DMS153 treated with DMSO at 0.1 percent for 48 hours (cell line): ENCODE results near the gene NUDT16L1.

Experiments
- DNase-seq: peaks from one replicate; lab custom pipeline; 2025; ENCODE audit not compliant: unreplicated experiment; lab: John Stamatoyannopoulos, UW

NUDT16L1 gene

GRCh38 chr16:4693956-4694641, 737 bp downstream of the NUDT16L1 start:
- no peak for DNase-seq

- DNase-seq = no peak
Observed at GRCh38 chr16:4694642-4695451, 1.5 kb downstream of the NUDT16L1 start.

GRCh38 chr16:4695473-4696171, 2.3 kb downstream of the NUDT16L1 start:
- DNase-seq = no peak

- no peak for DNase-seq
Observed at GRCh38 chr16:4696172-4696904, 3.0 kb downstream of the NUDT16L1 start.

- no peak for DNase-seq
Observed at GRCh38 chr16:4696905-4697847, 3.8 kb downstream of the NUDT16L1 start.

GRCh38 chr16:4697848-4698291, 4.5 kb downstream of the NUDT16L1 start:
- DNase-seq = no peak

GRCh38 chr16:4698321-4699045, 5.1 kb downstream of the NUDT16L1 start:
- DNase-seq = no peak

- DNase-seq = no peak
Observed at GRCh38 chr16:4699046-4699556, 5.7 kb downstream of the NUDT16L1 start.

- no peak for DNase-seq
Observed at GRCh38 chr16:4700380-4700996, 7.1 kb downstream of the NUDT16L1 start.

- no peak for DNase-seq
Observed at GRCh38 chr16:4700997-4701743, 7.8 kb downstream of the NUDT16L1 start.

GRCh38 chr16:4701791-4702465, 8.6 kb downstream of the NUDT16L1 start:
- no peak for DNase-seq

- DNase-seq = no peak
Observed at GRCh38 chr16:4702466-4702808, 9.1 kb downstream of the NUDT16L1 start.

- DNase-seq = no peak
Observed at GRCh38 chr16:4703906-4704305, 10.5 kb downstream of the NUDT16L1 start.

- DNase-seq = no peak
Observed at GRCh38 chr16:4704491-4704890, 11.1 kb downstream of the NUDT16L1 start.

- DNase-seq = no peak
Observed at GRCh38 chr16:4704913-4705312, 11.6 kb downstream of the NUDT16L1 start.

GRCh38 chr16:4706871-4707270, 13.5 kb downstream of the NUDT16L1 start:
- no peak for DNase-seq

- DNase-seq = no peak
Observed at GRCh38 chr16:4709481-4709880, 16.1 kb downstream of the NUDT16L1 start.
